Measurements from ENCODE around the gene SLC39A8. TPM values are rescaled to one million over a fixed set of nuclear protein-coding genes. Genes with fewer than 3 reads are reported as not detected.

SLC39A8 gene
- total and polyA plus RNA-seq, 7 donors, result 3.2 to 44.5 (median 7.7) TPM

- 63 to 70% methylated on average over 4 of the region's 4 CpGs for WGBS, 2 donors
- intact Hi-C loops (cut with DNase I), result no loop called here
- TF ChIP-seq POLR2A (IDR thresholded peaks at IDR 0.05) (no peak), POLR2AphosphoS5 (IDR thresholded peaks at IDR 0.05) (no peak), EP300 (IDR thresholded peaks at IDR 0.05) (no peak)
- TF ChIP-seq, protein P1, sequence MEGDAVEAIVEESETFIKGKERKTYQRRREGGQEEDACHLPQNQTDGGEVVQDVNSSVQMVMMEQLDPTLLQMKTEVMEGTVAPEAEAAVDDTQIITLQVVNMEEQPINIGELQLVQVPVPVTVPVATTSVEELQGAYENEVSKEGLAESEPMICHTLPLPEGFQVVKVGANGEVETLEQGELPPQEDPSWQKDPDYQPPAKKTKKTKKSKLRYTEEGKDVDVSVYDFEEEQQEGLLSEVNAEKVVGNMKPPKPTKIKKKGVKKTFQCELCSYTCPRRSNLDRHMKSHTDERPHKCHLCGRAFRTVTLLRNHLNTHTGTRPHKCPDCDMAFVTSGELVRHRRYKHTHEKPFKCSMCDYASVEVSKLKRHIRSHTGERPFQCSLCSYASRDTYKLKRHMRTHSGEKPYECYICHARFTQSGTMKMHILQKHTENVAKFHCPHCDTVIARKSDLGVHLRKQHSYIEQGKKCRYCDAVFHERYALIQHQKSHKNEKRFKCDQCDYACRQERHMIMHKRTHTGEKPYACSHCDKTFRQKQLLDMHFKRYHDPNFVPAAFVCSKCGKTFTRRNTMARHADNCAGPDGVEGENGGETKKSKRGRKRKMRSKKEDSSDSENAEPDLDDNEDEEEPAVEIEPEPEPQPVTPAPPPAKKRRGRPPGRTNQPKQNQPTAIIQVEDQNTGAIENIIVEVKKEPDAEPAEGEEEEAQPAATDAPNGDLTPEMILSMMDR (IDR thresholded peaks at IDR 0.05), result no peak
Measured at GRCh38 chr4:102219129-102219528, 126.2 kb downstream of the SLC39A8 start.

DNA sequence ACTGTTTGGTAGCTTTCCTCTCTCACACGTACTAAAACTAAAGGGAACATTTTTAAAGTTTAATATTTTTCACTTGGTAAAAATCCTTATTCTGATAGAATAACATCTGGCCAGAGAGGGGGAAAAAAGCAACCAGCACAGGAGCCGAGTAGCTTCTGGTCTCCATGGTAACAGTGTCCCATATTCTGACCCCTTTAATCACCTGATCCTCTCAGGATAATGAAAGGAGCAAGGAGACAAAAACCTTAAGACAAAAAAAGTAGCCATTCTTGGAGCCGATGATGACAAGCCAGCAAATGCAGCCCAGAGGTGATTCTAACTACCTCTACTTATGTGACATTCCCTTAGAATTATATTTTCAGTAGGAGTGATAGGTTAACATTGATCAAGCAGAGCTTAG is 126.6 kb downstream of the SLC39A8 start:
- no peaks in the 10 kb centered on the region for H3K27me3 ChIP-seq
- H3K27ac ChIP-seq, result no peak overlapping the region
- no peaks in the 10 kb centered on the region for H3K9me3 ChIP-seq
- intact Hi-C loops (cut with DNase I), result no loop called here
- 80 to 81% methylated on average over 3 of the region's 3 CpGs for WGBS, 2 donors
- TF ChIP-seq, protein P1 (IDR thresholded peaks at IDR 0.05), result no peak
- TF ChIP-seq POLR2AphosphoS5 (IDR thresholded peaks at IDR 0.05) (no peak), POLR2A (IDR thresholded peaks at IDR 0.05) (no peak), EP300 (IDR thresholded peaks at IDR 0.05) (no peak)
- DNase-seq, result no peak
- no peaks in the 10 kb centered on the region for H3K4me1 ChIP-seq
- H3K36me3 ChIP-seq, result no peaks in the 10 kb centered on the region
- no peak overlapping the region for H3K4me3 ChIP-seq

More at GRCh38 chr4:102219129-102219528, 126.2 kb downstream of the SLC39A8 start:
- Histone ChIP-seq H3K36me3 (no peaks in the 10 kb centered on the region), H3K9me3 (no peaks in the 10 kb centered on the region), H3K4me1 (no peaks in the 10 kb centered on the region), H3K27me3 (no peaks in the 10 kb centered on the region), H3K27ac (no peak overlapping the region), H3K4me3 (no peak overlapping the region)
- DNase-seq, result no peak

DNA sequence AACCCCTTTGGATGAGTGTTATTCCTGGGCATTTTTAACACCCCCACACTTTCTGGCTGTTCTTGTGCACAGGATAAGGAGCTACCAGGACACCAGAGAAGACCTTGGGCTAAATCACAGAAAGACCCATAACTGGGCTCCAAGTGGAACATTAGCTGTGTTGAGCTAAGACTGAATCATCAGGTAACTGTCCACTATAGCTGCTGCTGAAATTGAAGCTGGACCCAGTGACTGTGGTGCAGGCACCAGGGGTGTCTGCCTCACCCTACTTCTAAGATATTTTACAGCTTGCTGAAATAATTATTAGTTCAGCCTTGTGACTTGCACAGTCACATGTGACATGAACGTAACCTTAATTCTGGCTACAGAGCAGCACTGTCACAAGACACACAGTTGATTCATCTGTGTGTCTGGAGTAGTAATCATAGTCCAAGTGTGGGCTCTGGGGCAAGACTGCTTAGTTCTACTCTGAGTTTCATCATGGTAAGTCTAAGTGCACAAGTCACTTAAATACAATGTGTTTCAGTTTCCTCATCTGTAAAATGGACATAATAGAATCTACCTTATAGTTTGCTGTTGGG is 127.4 kb downstream of the SLC39A8 start:
- Histone ChIP-seq H3K9me3 (no peaks in the 10 kb centered on the region), H3K4me1 (no peaks in the 10 kb centered on the region), H3K4me3 (no peak overlapping the region), H3K36me3 (no peaks in the 10 kb centered on the region), H3K27ac (no peak overlapping the region), H3K27me3 (no peaks in the 10 kb centered on the region)
- WGBS, 2 donors, result 90 to 96% methylated on average over 1 of the region's 1 CpG
- no peak for DNase-seq
- TF ChIP-seq POLR2A (IDR thresholded peaks at IDR 0.05) (no peak), EP300 (IDR thresholded peaks at IDR 0.05) (no peak), POLR2AphosphoS5 (IDR thresholded peaks at IDR 0.05) (no peak)
- intact Hi-C loops (cut with DNase I), result no loop called here

DNA sequence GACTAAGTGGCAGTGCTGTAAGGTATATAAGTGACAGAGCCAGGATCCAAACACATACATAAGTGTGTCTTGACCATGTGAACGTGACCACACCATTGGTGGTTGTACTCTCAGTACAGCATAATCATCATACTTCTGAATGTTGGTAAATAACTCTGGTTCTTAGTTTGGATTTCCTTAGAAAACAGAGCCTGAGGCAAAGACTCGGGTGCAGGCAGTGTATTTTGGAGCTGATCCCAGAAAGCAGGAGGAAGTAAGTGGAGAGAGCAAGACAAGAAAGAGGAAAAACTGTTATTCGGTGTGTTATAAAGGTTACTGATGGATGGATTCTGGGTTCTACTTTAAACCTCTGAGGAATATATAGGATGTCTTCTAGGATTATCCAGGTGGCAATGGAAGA is 127.9 kb downstream of the SLC39A8 start:
- no peak for DNase-seq
- Histone ChIP-seq H3K4me1 (no peaks in the 10 kb centered on the region), H3K27me3 (no peaks in the 10 kb centered on the region), H3K36me3 (no peaks in the 10 kb centered on the region), H3K9me3 (no peaks in the 10 kb centered on the region), H3K27ac (no peak overlapping the region), H3K4me3 (no peak overlapping the region)
- no peak for TF ChIP-seq EP300 (IDR thresholded peaks at IDR 0.05)
- TF ChIP-seq POLR2A (IDR thresholded peaks at IDR 0.05), result no peak
- TF ChIP-seq POLR2AphosphoS5 (IDR thresholded peaks at IDR 0.05), result no peak
- TF ChIP-seq, protein P1 (IDR thresholded peaks at IDR 0.05), result no peak
- WGBS, 2 donors, result 19 to 58% methylated on average over 3 of the region's 3 CpGs
- intact Hi-C loops (cut with DNase I), result no loop called here

DNA sequence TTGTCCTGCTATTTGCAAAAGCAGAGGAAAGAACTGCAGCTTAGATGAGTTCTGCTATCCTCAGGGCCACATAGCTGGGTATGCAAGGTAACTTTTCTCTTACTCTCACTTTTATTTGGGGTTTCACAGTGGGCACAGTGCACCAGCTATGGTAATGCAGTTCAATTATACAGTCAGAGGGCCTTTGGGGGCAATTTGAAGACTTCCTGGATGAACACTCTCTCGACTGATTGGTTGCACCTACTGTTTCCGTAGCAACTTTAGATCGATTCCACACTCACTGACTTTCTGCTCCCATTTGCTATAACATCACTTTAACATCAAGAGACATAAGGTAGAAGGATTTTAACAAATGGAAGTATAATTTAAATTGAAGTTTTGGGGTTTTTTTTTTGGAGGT is 128.6 kb downstream of the SLC39A8 start:
- intact Hi-C loops (cut with DNase I), result no loop called here
- Histone ChIP-seq H3K4me1 (no peaks in the 10 kb centered on the region), H3K27me3 (no peaks in the 10 kb centered on the region), H3K9me3 (no peaks in the 10 kb centered on the region), H3K27ac (no peak overlapping the region), H3K4me3 (no peak overlapping the region), H3K36me3 (no peaks in the 10 kb centered on the region)
- no peak for DNase-seq
- TF ChIP-seq POLR2AphosphoS5 (IDR thresholded peaks at IDR 0.05) (no peak), POLR2A (IDR thresholded peaks at IDR 0.05) (no peak), EP300 (IDR thresholded peaks at IDR 0.05) (no peak)
- TF ChIP-seq, protein P1 (IDR thresholded peaks at IDR 0.05), result no peak
- 76 to 88% methylated on average over 3 of the region's 3 CpGs for WGBS, 2 donors
